GM10266 (cell line): Measurements from ENCODE around the gene NR2F2.

Experiments
- DNase-seq: peaks from one replicate; pipeline ENCODE4 v3.0.0; 2012; ENCODE audit errors: extremely low spot score
- CTCF ChIP-seq: IDR thresholded peaks from 2 replicates; pipeline ENCODE4 v1.5.1; 2012; ENCODE audit warnings: mild to moderate bottlenecking, low read depth; ENCODE audit not compliant: control insufficient read depth, insufficient read depth; ENCODE audit errors: missing control alignments

The NR2F2 gene

GRCh38 chr15:96296264-96296663 is 34.2 kb upstream of the NR2F2 start:
- DNase-seq, result no peak
- TF ChIP-seq CTCF, result no peak

- DNase-seq, result no peak
- no peak for TF ChIP-seq CTCF
Measured at GRCh38 chr15:96297783-96298182, 32.7 kb upstream of the NR2F2 start.

- no peak for DNase-seq
- TF ChIP-seq CTCF, result no peak
Measured at GRCh38 chr15:96298217-96298616, 32.3 kb upstream of the NR2F2 start.

GRCh38 chr15:96300836-96301235 is 29.7 kb upstream of the NR2F2 start:
- TF ChIP-seq CTCF, result no peak
- DNase-seq, result no peak

- no peak for DNase-seq
- no peak for TF ChIP-seq CTCF
Measured at GRCh38 chr15:96303503-96304056, 26.9 kb upstream of the NR2F2 start.

- no peak for TF ChIP-seq CTCF
Measured at GRCh38 chr15:96304839-96305238, 25.7 kb upstream of the NR2F2 start.

GRCh38 chr15:96306321-96306720 is 24.2 kb upstream of the NR2F2 start:
- no peak for TF ChIP-seq CTCF
- no peak for DNase-seq

More at GRCh38 chr15:96304839-96305238, 25.7 kb upstream of the NR2F2 start:
- DNase-seq, result no peak
